Measurements from ENCODE around the gene SH3RF3.

SH3RF3 gene

DNA sequence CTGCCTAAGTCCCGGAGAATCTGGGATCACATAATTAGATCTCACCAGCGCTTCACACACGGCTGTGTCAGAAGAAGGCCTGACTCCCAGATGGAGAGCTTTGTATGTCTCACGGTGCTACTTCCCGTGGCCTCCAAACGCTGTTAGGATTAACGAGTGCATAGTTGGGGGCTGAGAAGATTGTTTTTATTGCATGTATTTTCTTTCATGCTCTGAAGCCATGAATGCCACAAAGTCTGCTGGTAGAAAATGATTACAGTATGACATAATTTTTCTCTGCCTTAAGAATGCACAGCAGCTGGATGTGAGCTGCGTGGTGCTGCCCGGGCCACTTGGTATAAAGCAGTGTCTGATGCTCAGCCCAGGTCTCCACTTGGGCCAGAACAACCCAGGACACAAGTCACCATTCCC is 318.3 kb downstream of the SH3RF3 start:
- DNase-seq, result no peak

DNA sequence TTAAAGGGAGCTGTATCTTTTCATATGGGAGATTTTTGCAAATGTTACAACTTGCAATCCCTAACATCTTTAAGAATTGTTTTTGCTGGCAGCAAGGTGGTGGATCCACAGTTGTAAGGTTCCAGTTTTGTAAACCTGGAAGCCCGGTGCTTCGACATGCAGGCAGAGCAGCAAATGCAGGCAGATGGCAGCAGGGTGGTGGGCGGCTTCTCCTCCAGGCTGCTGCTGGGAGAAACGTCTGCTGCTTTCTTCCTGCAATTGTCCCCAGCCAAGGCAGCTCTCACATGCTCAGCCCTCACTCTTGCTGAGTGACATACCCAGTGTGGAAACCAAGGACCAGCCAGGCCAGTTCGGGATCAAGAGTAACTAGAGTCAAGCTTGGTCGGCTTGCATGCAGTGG is 318.8 kb downstream of the SH3RF3 start:
- DNase-seq, result no peak

DNA sequence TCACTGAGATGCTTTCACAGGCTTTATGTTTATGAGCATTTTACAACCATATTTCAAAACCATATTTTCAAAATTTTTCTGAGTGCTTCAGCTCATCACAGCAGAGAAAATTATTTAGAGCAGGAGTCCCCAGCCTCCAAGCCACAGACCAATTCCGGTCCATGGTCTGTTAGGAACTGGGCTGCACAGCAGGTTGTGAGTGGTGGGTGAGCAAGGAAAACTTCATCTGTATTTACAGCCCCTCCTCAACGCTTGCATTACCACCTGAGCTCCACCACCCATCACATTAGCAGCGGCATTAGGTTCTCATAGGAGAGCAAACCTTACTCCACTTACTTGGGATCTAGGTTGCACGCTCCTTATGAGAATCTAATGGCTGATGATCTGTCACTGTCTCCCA is 319.2 kb downstream of the SH3RF3 start:
- DNase-seq, result no peak

- DNase-seq, result no peak
Measured at GRCh38 chr2:109448946-109449788, 320.2 kb downstream of the SH3RF3 start.

DNA sequence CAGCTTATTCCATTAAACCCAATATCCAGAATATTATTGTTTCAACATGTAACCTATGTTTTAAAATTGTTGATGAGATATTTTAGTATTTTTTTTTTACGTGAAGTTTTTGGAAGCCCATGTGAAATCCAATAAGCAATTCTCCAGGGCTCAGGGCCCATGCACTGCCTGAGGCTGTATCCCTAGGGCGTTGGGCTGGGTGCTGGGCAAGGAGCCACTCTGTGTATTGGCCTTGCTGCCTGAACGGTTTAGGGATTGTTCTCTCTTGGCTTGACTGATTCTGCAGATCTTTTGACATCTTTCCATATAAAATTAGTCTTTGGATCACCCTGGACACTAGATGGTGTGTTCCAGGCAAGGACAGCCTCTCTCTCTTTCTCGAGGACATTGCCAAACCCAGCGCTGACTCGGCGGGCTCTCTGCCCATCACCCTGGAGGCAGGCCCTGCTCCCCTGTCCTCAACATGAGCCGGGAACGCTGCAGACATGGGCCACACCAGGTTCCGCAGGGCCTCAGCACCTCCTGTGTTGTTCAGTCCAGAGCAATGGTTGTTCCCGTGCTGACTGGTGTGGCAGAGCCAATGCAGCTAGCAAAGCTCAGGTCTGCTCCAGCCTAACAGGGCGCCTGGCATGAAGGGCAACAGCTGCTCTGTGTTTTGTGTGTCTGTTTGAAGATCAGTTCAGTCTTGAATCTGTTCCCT is 321.7 kb downstream of the SH3RF3 start:
- DNase-seq, result no peak

DNA sequence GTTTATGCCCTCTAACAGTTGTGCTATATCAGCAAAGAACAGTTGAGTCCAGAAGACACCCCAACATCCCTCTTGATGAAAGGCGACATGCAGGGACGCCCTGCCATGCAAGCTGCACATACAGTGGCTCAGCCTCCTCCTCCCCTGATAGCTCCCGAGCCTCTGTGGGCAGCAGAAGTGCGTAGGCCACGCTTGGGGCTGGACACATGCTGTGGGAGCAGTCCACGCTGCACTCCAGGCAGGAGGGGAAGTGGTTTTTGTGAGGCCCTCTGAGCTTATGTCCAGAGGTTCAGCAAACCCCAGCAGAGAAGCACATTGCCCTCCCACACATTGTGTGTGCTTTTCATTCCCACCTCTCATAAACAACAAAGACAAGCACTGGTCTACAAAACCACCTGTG is 322.7 kb downstream of the SH3RF3 start:
- no peak for DNase-seq

DNA sequence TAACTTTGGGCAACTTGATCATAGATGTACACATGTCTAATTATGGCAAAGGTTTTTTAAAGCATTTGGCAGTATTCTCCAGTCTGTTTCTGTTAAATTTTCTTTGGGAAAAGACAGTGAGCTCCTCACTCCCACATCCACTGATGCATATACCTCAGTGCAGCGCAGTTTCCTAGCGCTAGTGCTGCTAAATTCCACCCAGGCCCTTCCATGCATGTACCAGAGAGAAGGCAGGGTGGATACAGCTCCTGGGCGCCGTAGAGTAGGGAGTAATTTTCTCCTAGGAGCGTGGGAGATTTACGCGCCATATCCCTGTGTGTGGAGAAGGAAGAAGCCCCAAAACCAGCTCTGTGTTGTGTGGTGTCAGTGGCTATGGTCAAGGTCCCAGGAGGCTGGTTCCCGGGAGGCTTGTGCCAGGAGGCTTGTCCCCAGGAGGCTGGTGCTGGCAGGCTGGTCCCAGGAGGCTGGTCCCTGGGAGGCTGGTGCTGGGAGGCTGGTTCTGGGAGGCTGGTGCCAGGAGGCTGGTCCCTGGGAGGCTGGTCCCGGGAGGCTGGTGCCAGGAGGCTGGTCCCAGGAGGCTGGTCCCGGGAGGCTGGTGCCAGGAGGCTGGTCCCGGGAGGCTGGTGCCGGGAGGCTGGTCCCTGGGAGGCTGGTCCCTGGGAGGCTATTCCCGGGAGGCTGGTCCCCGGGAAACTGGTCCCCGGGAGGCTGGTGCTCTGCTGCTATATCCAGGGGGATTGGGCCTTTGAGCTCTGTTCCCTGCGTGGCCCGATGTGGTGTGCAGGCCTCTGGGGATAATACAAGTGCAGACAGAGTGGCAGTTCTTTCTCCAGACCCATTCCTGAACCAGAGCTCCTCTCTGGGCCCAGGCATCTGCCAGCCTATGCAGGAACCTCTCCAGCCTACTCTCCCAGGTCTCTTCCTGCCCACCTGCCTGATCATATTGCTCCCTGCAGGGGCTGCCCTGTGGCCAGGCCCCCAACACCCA is 323.6 kb downstream of the SH3RF3 start:
- DNase-seq, result no peak

GRCh38 chr2:109453371-109453995 is 324.5 kb downstream of the SH3RF3 start:
- no peak for DNase-seq

DNA sequence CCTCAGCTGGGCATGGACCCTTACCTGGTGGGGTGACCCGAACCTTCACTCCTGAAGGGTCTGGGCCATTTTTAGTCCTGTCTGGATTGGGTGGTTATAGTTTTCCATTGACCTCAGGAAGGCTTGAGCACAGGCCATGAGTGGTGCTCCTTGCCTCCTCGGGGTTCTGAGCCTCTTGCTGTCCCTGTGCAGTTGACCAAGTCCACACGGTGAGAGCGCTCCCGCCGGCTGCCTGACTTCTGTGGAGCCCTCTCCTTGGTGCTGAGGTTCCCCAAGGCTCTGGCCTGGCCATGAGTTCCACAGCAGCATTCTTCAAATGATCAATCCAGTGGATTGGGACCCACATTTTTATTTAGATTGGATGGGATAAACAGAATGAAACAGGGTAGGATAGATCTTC is 325.3 kb downstream of the SH3RF3 start:
- no peak for DNase-seq

DNA sequence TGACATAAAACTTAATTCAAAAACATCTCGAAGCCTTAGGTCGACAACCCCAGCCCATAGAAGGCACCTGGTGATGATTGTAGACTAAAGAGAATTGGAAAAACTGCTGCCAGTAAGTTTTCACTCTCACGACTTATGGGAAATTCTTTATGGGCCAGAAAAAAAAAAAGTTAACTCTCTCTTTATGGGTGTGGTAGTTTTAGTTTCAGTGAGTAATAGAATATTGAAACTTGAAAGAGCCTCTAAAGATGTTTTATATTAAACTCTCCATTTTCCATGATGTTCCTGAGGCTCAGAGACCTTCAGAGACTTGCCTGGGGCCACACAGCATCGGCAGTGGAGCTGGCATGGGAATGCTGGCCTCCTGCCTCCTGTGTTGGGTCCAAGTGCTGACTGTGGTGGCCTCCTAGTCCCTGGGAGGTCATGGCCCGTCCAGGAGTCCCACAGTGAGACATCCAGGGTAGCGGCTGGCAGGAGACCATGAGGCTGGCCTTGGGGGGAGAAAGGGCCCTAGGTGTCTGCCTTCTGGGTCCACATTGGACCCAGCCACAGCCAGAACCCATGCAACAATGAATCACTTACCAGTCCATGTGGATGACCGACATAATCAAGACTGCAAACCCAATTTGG is 325.9 kb downstream of the SH3RF3 start:
- no peak for DNase-seq

DNA sequence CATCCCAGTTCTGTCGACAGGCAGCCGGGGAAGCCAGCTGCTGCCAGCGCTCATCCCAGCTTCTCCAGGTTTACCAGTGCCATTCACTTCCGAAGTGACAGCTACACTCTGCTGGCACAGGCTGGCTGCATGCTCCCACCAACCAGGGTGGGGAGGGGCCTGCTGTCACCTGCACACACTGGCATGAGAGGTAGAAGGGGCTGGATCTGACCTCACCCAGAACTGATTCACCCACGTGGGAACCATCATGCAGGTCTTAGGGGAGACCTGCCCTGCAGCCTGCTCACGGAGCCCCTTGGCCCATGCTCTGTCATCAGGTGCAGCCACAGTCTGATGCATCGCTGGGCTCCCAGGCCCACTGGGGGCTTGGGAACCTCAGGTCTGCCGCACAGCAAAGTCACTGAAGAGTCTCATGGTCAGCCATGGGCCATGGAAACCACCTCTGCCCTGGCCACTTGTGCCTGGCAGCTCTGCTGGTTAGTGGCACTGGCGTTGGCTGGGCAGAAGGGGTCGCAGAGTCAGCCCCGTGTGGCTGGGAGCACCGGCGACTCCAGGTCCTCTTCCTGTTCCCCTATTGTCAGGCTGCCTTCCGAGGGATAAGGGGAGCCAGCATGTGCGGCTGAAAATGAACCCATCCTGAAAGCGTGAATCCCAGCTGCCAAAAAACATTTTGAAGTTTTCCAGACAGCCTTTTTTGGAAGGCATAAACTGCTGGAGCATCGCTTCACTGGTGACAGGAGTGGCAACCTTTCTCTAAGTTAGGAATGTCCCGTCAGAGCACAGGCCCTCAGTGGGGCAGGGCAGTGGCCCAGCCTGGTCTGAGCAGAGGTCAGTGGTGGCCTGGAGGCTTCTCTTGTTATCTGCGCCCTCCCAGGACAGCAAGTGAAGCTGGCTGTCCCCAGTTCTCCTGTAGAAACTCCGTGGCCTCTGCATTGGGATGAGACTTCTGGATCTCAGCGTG is 327.0 kb downstream of the SH3RF3 start:
- DNase-seq, result no peak

DNA sequence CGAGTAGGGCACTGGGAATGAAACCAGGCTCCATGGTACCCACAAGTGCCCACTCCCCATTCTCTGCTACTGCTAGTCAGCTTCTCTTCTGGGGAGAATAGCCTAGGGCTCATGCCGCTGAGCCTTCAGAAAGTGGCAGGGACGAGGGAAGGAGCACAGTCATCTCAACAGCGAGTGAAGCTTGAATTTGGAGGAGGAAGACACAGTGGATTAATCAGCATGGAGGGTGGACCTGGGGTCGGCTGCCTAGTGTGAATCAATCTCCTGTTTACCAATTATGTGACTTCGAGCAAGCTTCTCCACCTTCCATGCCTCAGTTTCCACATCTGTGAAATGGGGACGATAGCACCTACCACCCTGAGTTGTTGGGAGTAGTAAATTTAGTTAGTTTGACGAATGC is 327.8 kb downstream of the SH3RF3 start:
- no peak for DNase-seq

DNA sequence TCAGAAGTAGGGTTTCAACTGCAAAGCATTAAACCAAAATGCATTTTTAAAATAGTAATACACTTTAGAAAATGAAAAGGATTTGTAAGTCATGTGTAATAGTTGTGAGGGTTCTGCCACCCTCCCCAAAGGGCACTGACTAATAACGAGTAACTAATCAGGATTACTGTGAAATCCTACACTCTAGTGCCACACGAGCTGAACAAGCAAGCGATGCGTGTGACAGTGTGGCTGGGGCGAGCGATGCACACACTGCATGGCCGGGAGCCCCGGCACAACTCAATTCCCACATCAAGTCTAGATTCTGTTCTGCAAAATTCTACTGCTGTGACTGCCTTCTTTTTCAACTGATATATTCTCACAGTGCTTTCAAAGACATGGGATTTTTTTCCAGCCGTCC is 328.4 kb downstream of the SH3RF3 start:
- DNase-seq, result no peak

DNA sequence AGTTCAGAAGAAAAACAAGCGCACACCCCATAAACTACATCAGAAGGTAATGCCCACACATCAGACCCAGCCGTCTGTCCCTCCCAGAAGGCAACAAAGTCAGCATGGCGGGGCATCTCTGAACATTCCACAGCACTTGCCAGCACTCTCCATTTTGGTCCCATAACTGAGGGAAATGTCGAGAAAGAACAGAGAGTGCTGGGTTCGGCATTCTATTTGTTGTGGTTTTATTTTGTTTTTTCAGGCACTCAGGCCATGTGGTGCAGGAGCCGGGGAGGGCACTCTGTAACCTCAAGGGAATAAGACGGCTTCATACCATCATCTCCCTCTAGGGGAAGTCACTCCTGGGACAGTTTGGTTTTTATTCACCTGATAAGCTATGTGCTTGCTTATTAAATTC is 328.8 kb downstream of the SH3RF3 start:
- no peak for DNase-seq

DNA sequence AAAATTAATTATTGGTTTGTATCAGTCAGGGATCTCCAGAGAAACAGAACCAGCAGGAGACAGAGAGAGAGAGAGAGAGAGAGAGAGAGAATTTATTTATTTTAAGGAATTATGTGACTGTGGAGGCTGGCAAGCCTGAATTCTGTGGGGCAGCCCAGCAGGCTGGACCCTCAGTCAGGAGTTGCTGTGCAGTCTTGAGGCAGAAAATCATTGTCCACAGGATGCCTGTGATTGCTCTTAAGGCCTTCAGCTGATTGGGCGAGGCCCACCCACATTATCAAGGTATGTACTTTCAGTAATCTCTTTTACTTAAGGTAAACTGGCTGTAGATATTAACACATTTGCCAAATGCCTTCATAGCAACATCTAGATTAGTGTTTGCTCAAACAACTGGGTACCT is 329.5 kb downstream of the SH3RF3 start:
- no peak for DNase-seq

- DNase-seq, result no peak
Measured at GRCh38 chr2:109459485-109459884, 330.5 kb downstream of the SH3RF3 start.

DNA sequence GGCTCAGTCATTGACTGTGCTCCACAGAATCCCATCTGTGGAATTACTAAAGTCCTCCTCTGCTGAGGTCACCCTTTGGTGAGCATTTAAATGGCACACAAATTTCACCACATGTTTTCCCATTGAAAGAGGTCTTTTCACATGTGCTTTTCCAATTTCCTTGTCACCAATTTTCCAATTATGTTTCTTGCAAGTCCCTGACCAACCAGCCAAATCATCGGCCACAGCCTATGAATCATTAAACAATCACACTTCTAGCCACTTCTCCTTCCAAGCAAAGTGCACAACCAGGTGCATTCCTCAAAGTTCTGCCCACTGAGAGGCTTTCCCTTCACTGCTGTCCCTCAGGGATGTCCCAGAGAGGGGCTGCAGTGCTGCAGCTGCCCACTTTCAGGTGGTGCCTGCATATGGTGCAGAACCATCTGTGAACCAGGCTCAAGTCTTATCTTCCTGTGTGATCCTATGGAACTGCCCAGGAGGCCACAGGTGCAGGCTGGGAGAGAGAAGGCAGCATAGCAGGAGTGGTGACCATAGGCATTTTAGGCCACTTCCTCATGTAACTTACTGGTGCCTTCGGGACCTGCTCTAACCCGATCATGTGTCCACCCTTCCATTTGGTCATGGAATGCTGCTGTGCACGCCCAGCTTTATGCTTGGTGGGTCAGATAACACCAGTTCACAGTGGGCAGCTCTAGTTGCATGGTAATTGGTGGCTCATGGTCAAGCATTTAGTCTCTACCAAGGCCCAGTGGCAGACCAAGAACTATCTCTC is 331.7 kb downstream of the SH3RF3 start:
- no peak for DNase-seq

DNA sequence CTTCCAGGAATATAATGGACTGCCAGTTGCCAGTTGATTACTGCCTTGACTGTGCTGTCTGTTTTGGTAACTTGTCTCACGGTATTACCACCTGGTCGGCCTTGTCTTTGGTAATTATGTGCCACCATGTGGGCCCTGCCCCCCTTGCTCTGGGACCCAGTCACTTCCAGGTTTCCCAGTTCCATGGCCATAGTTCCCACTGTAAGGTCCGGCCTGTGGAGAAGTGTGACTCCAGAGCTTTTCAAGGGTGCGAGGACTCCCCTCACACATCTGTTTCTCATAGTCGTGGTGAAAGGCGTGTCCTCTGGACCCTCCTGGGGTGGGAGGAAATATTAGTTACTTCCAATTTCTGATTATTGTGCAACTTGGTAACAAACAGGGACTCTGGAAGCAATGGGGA is 334.2 kb downstream of the SH3RF3 start:
- no peak for DNase-seq

GRCh38 chr2:109463891-109464290 is 334.9 kb downstream of the SH3RF3 start:
- DNase-seq, result no peak

All from activated CD4-positive, alpha-beta T cell treated with anti-CD3 and anti-CD28 coated beads for 1 hour (primary cell).